ENCODE measurements around the gene LMAN2L. TPM values are rescaled to one million over a fixed set of nuclear protein-coding genes. Genes with fewer than 3 reads are reported as not detected.
A peak's percentile ranks its signal among the peaks of the same experiment; 100 is the strongest.

Gene LMAN2L
- total RNA-seq, 4 donors from 2014 or later, result 10.2 to 21.2 (median 16.8) TPM

GRCh38 chr2:96760986-96761832 is 21.3 kb upstream of the LMAN2L start:
- H3K27ac ChIP-seq, result peak overlapping the region; percentile 76 to 95 (median 88)
- H3K27me3 ChIP-seq, result no peaks in the 10 kb centered on the region
- H3K36me3 ChIP-seq, result no peaks in the 10 kb centered on the region
- no peak for DNase-seq (ENCODE audit: low spot score in 2 of 2)
- H3K4me1 ChIP-seq, result peaks cover 0 to 62% (median 47%) of the 10 kb centered on the region in 4 donors
- no peaks in the 10 kb centered on the region for H3K9me3 ChIP-seq
- peak overlapping the region; percentile 67 to 85 (median 76) for H3K4me3 ChIP-seq
- WGBS, 2 donors, result 44 to 55% methylated on average over 27 to 36 of the region's 59 CpGs
- TF ChIP-seq CTCF (IDR thresholded peaks at IDR 0.05) (peak; percentile 30 to 88 (median 79)), POLR2A (IDR thresholded peaks at IDR 0.05) (no peak), EP300 (IDR thresholded peaks at IDR 0.05) (no peak)

GRCh38 chr2:96760036-96760985 is 20.4 kb upstream of the LMAN2L start, which contains the start of gene CNNM4:
CNNM4 (plus strand) TSS chr2:96760902; CDS start chr2:96761000, 98 bp downstream.
- no peaks in the 10 kb centered on the region for H3K27me3 ChIP-seq
- peaks cover 0 to 55% (median 44%) of the 10 kb centered on the region in 4 donors for H3K4me1 ChIP-seq
- WGBS, 2 donors, result 10% methylated on average over 24 to 25 of the region's 62 CpGs

GRCh38 chr2:96759548-96759947 is 19.7 kb upstream of the LMAN2L start:
- Histone ChIP-seq H3K36me3 (no peaks in the 10 kb centered on the region), H3K9me3 (no peaks in the 10 kb centered on the region), H3K4me1 (peaks cover 0 to 49% (median 39%) of the 10 kb centered on the region in 4 donors), H3K4me3 (no peak overlapping the region), H3K27ac (peak overlapping the region in 2 of 4 donors; percentile 11 to 95), H3K27me3 (no peaks in the 10 kb centered on the region)
- WGBS, 2 donors, result 96 to 98% methylated on average over 4 of the region's 4 CpGs
- no peak for TF ChIP-seq CTCF (IDR thresholded peaks at IDR 0.05)
- no peak for TF ChIP-seq POLR2A (IDR thresholded peaks at IDR 0.05)
- TF ChIP-seq EP300 (IDR thresholded peaks at IDR 0.05), result no peak
- DNase-seq (ENCODE audit: low spot score in 2 of 2), result no peak

More at GRCh38 chr2:96760036-96760985, 20.4 kb upstream of the LMAN2L start, which contains the start of gene CNNM4:
- TF ChIP-seq EP300 (IDR thresholded peaks at IDR 0.05) (peak; percentile 63 to 75), POLR2A (IDR thresholded peaks at IDR 0.05) (peak; percentile 69 to 76), CTCF (IDR thresholded peaks at IDR 0.05) (peak in 1 of 5 experiments; percentile 18)
- Histone ChIP-seq H3K4me3 (peak within 1 kb of the TSS; percentile 67 to 85 (median 76)), H3K36me3 (no peaks in the 10 kb centered on the region), H3K27ac (peak within 1 kb of the TSS; percentile 76 to 95 (median 88)), H3K9me3 (no peaks in the 10 kb centered on the region)
- peak; percentile 87 to 89 for DNase-seq (ENCODE audit: low spot score in 2 of 2)

GRCh38 chr2:96758987-96759386 is 19.1 kb upstream of the LMAN2L start:
- WGBS, 2 donors, result 87 to 93% methylated on average over 3 of the region's 3 CpGs
- no peak for DNase-seq (ENCODE audit: low spot score in 2 of 2)
- TF ChIP-seq CTCF (IDR thresholded peaks at IDR 0.05), result no peak
- no peak for TF ChIP-seq EP300 (IDR thresholded peaks at IDR 0.05)
- TF ChIP-seq POLR2A (IDR thresholded peaks at IDR 0.05), result no peak
- H3K36me3 ChIP-seq, result no peaks in the 10 kb centered on the region
- H3K9me3 ChIP-seq, result no peaks in the 10 kb centered on the region
- H3K4me1 ChIP-seq, result peaks cover 0 to 43% (median 34%) of the 10 kb centered on the region in 4 donors
- H3K4me3 ChIP-seq, result no peak overlapping the region
- H3K27ac ChIP-seq, result no peak overlapping the region
- no peaks in the 10 kb centered on the region for H3K27me3 ChIP-seq
